Panc1 (cell line): Measurements from ENCODE around the gene CREBZF. TPM values are rescaled to one million over a fixed set of nuclear protein-coding genes. Genes with fewer than 3 reads are reported as not detected.
A peak's percentile ranks its signal among the peaks of the same experiment; 100 is the strongest.

Experiments
- ATAC-seq: fragments of 200-7000 bp; cut with Tn5 transposase; 2 replicates; pipeline ENCODE4 v1.9.1; 2020; ENCODE audit warnings: mild to moderate bottlenecking, moderate library complexity
- BruUV-seq: library from RNA; stranded (reverse); fragments of 400-500 nt; replicated peaks from 2 replicates; lab custom pipeline; 2021; lab: Mats Ljungman, UMichigan
- CTCF ChIA-PET: fragments of 300-600 bp; sonication (Branson Sonifier 250); formaldehyde crosslinking; loops from one replicate; lab custom pipeline; 2022; ENCODE audit warnings: antibody characterized with exemption; lab: Charles Lee
- POLR2A ChIA-PET: fragments of 300-600 bp; sonication (Branson Sonifier 250); formaldehyde crosslinking; loops from one replicate; lab custom pipeline; 2022; ENCODE audit warnings: antibody characterized with exemption; lab: Charles Lee
- DNase-seq: peaks from one replicate; pipeline ENCODE4 v3.0.0-alpha.2; 2010; ENCODE audit warnings: low read depth, low spot score
- H3K27ac ChIP-seq: 2 replicates; pipeline ENCODE4 v1.5.1; 2011; ENCODE audit warnings: mild to moderate bottlenecking, low read length, inconsistent platforms
- H3K27me3 ChIP-seq: fragments of 200-500 bp; sonication (Bioruptor generic); 2 replicates; pipeline ENCODE4 v1.6.0; 2014; ENCODE audit warnings: low read length, inconsistent platforms; ENCODE audit not compliant: control insufficient read depth, insufficient read depth
- H3K36me3 ChIP-seq: fragments of 200-500 bp; sonication (Bioruptor generic); 2 replicates; pipeline ENCODE4 v1.5.1; 2014; ENCODE audit warnings: inconsistent platforms, mild to moderate bottlenecking, low read length, moderate library complexity; ENCODE audit not compliant: control insufficient read depth, insufficient read depth
- H3K4me1 ChIP-seq: 2 replicates; pipeline ENCODE4 v1.5.1; 2011; ENCODE audit warnings: inconsistent platforms, mild to moderate bottlenecking, low read length, moderate library complexity; ENCODE audit not compliant: control insufficient read depth, insufficient read depth
- H3K4me3 ChIP-seq, 2 experiments: 2 replicates each; pipeline ENCODE4 v1.5.1; 2011 to 2012; ENCODE audit warnings: low read depth in 2 of 2, low read length in 2 of 2, mild to moderate bottlenecking in 2 of 2, inconsistent platforms in 1 of 2, moderate library complexity in 1 of 2
- H3K9me3 ChIP-seq: fragments of 200-500 bp; sonication (Bioruptor generic); 2 replicates; pipeline ENCODE4 v1.5.1; 2014; ENCODE audit warnings: low read depth, mild to moderate bottlenecking, inconsistent platforms, low read length, moderate library complexity; ENCODE audit not compliant: control insufficient read depth, insufficient read depth
- POLR2AphosphoS5 ChIP-seq: IDR thresholded peaks from 2 replicates; pipeline ENCODE4 v1.6.1; 2012; ENCODE audit warnings: mild to moderate bottlenecking, low read depth, low read length, moderate library complexity
- SIN3A ChIP-seq: IDR thresholded peaks from 2 replicates; pipeline ENCODE4 v1.6.1; 2012; ENCODE audit warnings: low read depth, mild to moderate bottlenecking, low read length, moderate library complexity, borderline replicate concordance; ENCODE audit not compliant: insufficient read depth
- TCF7L2 ChIP-seq: IDR thresholded peaks from 2 replicates; pipeline ENCODE4 v1.6.1; 2011; ENCODE audit warnings: mild to moderate bottlenecking, low read depth, low read length, inconsistent platforms
- in situ Hi-C: cut with HindIII; loops from 2 replicates; pipeline ENCODE4 v1.10.0; 2016; ENCODE audit warnings: low sequenced_read_pairs, low pct_unique_long_range_greater_than_20kb
- intact Hi-C: fragments of 100-400 bp; cut with micrococcal nuclease; formaldehyde crosslinking; loops from one replicate; pipeline ENCODE4 v1.10.0; 2022; ENCODE audit not compliant: unreplicated experiment
- total RNA-seq: library from RNA; stranded (reverse); gene quantifications from one replicate; pipeline ENCODE4 v1.2.1, GENCODE V29; 2021; ENCODE audit not compliant: unreplicated experiment
- TF ChIP-seq, protein P1 (sequence below): fragments of 450-650 bp; IDR thresholded peaks from 2 replicates; pipeline ENCODE4 v1.5.1; 2017; ENCODE audit warnings: mild to moderate bottlenecking
- TF ChIP-seq, protein P2 (sequence below), 2 experiments: IDR thresholded peaks; 2 replicates each; pipeline ENCODE4 v1.6.1; 2011 to 2012; ENCODE audit warnings: low read depth in 2 of 2, control low read depth in 1 of 2, low read length in 1 of 2, mild to moderate bottlenecking in 1 of 2, moderate library complexity in 1 of 2; ENCODE audit not compliant: insufficient read depth in 1 of 2

CREBZF gene
- total RNA-seq, 1 experiment from 2014 or later, result 75.8 TPM

DNA sequence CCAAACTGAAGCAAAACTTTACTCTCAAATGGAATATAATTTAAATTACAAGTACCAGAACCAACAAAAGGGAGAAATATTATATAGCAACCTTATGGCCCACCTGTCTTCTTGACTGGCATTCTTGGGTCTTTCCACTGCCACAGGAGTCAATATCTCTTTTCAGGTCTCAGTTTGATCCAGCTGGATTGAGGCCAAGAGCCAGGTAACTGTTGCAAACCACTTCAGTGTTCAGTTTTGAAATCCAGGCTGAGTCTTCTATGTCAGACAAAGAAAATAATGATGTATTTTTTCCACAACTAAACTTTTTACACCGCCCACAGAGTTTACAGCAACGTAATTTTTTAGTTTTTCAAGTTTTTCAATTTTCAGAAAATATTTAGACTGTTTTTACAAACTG lies 38.4 kb downstream of the CREBZF start:
- TF ChIP-seq SIN3A, result no peak
- TF ChIP-seq, protein P1, sequence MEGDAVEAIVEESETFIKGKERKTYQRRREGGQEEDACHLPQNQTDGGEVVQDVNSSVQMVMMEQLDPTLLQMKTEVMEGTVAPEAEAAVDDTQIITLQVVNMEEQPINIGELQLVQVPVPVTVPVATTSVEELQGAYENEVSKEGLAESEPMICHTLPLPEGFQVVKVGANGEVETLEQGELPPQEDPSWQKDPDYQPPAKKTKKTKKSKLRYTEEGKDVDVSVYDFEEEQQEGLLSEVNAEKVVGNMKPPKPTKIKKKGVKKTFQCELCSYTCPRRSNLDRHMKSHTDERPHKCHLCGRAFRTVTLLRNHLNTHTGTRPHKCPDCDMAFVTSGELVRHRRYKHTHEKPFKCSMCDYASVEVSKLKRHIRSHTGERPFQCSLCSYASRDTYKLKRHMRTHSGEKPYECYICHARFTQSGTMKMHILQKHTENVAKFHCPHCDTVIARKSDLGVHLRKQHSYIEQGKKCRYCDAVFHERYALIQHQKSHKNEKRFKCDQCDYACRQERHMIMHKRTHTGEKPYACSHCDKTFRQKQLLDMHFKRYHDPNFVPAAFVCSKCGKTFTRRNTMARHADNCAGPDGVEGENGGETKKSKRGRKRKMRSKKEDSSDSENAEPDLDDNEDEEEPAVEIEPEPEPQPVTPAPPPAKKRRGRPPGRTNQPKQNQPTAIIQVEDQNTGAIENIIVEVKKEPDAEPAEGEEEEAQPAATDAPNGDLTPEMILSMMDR, result no peak
- no peak for TF ChIP-seq TCF7L2
- TF ChIP-seq, protein P2, sequence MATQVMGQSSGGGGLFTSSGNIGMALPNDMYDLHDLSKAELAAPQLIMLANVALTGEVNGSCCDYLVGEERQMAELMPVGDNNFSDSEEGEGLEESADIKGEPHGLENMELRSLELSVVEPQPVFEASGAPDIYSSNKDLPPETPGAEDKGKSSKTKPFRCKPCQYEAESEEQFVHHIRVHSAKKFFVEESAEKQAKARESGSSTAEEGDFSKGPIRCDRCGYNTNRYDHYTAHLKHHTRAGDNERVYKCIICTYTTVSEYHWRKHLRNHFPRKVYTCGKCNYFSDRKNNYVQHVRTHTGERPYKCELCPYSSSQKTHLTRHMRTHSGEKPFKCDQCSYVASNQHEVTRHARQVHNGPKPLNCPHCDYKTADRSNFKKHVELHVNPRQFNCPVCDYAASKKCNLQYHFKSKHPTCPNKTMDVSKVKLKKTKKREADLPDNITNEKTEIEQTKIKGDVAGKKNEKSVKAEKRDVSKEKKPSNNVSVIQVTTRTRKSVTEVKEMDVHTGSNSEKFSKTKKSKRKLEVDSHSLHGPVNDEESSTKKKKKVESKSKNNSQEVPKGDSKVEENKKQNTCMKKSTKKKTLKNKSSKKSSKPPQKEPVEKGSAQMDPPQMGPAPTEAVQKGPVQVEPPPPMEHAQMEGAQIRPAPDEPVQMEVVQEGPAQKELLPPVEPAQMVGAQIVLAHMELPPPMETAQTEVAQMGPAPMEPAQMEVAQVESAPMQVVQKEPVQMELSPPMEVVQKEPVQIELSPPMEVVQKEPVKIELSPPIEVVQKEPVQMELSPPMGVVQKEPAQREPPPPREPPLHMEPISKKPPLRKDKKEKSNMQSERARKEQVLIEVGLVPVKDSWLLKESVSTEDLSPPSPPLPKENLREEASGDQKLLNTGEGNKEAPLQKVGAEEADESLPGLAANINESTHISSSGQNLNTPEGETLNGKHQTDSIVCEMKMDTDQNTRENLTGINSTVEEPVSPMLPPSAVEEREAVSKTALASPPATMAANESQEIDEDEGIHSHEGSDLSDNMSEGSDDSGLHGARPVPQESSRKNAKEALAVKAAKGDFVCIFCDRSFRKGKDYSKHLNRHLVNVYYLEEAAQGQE (IDR thresholded peaks at IDR 0.05; ENCODE audit: insufficient read depth in 1 of 2, low read depth in 2 of 2, low read length in 1 of 2), result no peak
- TF ChIP-seq POLR2AphosphoS5, result no peak
- DNase-seq (no peak), ATAC-seq (no peak)
- H3K9me3 ChIP-seq, result no peaks in the 10 kb centered on the region
- peak overlapping the region; percentile 96 for H3K27ac ChIP-seq
- no TSS peak for BruUV-seq
- intact Hi-C loops (loop anchor here (5.0 kb wide), 2 partner anchors 36 to 51 kb away; no protein-coding TSS in a partner anchor), in situ Hi-C loops (no loop called here)
- H3K4me3 ChIP-seq, result peak overlapping the region in 1 of 2 experiments; percentile 88; a peak in 3 of 4 replicates
- H3K27me3 ChIP-seq, result no peaks in the 10 kb centered on the region
- POLR2A ChIA-PET, result no interaction called here
- peaks cover under 1% of the 10 kb centered on the region for H3K36me3 ChIP-seq
- CTCF ChIA-PET, result no interaction called here
- peaks cover 34% of the 10 kb centered on the region for H3K4me1 ChIP-seq

DNA sequence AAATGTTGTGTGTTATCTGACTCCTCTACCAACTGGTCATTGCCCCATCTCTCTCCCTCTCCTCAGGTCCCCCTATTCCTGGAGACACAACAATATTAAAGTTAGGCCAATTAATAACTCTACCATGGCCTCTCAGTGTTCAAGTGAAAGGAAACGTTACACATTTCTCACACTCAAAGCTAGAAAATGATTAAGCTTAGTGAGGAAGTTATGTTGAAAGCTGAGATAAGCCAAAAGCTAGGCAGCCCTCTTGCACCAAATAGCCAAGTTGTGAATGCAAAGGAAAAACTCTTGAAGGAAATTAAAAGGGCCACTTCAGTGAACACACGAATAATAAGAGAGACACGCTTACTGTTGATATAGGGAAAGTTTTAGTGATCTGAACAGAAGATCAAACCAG lies 44.7 kb downstream of the CREBZF start:
- H3K4me1 ChIP-seq, result peaks cover 4% of the 10 kb centered on the region; the same call in 1 of the 2 replicates
- CTCF ChIA-PET, result no interaction called here
- ATAC-seq, result no peak
- POLR2A ChIA-PET, result interaction anchor here (0.6 kb wide), 1 partner anchor 87 kb away, joined by 5 read pairs; no protein-coding TSS in a partner anchor
- in situ Hi-C loops (no loop called here), intact Hi-C loops (no loop called here)
- H3K27me3 ChIP-seq, result no peaks in the 10 kb centered on the region
- no TSS peak for BruUV-seq
- no peak overlapping the region for H3K4me3 ChIP-seq
- DNase-seq, result no peak
- TF ChIP-seq SIN3A (no peak), POLR2AphosphoS5 (no peak), TCF7L2 (no peak)
- TF ChIP-seq, protein P1, result no peak
- no peaks in the 10 kb centered on the region for H3K36me3 ChIP-seq
- H3K27ac ChIP-seq, result no peak overlapping the region
- H3K9me3 ChIP-seq, result no peaks in the 10 kb centered on the region
